GM18870 (cell line): ENCODE measurements around the gene GOLGA6D.
"Not testable (repeated sequence)": the region's sequence is repeated elsewhere in the genome, so short reads cannot be mapped to it uniquely, and the experiment has no call there.

Source experiments
- ATAC-seq: cut with Tn5 transposase; IDR thresholded peaks from one replicate; pipeline ENCODE4 v1.9.1; 2021; ENCODE audit warnings: moderate library complexity; ENCODE audit not compliant: unreplicated experiment

The GOLGA6D gene

DNA sequence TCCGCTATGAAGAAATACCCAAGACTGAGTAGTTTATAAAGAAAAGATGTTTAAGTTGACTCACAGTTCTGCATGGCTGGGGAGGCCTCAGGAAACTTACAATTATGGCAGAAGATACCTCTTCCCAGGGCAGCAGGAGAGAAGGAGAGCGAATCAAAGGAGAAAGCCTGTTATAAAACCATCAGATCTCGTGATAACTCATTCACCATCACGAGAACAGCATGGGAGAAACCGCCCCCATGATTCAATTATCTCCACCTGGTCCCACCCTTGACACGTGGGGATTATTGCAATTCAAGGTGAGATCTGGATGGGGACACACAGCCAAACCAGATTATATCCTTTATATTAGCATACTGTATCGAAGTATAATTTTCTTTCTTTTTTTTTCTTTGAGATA, 49.5 kb downstream of the GOLGA6D start:
- not testable (repeated sequence) for ATAC-seq

GRCh38 chr15:75333654-75334419, 51.2 kb downstream of the GOLGA6D start:
- not testable (repeated sequence) for ATAC-seq

DNA sequence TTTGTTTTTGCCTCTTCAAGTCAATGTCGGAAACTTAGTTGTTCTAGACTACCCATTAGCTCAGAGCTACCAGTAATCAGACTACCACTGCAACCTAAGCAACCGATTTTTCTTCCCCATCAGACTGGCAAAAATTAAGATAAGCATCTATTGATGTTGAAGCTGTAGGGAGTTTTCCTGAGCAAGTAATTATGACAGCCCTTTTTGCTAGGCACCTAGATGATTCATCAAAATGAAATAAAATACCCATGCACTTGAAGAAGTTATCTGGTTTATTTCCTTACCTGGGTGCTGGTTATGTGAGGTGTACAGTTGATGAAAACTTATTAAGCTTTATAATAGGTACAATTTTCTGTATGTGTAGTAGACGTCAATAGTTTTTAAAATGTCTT, 52.7 kb downstream of the GOLGA6D start:
- no peak for ATAC-seq

DNA sequence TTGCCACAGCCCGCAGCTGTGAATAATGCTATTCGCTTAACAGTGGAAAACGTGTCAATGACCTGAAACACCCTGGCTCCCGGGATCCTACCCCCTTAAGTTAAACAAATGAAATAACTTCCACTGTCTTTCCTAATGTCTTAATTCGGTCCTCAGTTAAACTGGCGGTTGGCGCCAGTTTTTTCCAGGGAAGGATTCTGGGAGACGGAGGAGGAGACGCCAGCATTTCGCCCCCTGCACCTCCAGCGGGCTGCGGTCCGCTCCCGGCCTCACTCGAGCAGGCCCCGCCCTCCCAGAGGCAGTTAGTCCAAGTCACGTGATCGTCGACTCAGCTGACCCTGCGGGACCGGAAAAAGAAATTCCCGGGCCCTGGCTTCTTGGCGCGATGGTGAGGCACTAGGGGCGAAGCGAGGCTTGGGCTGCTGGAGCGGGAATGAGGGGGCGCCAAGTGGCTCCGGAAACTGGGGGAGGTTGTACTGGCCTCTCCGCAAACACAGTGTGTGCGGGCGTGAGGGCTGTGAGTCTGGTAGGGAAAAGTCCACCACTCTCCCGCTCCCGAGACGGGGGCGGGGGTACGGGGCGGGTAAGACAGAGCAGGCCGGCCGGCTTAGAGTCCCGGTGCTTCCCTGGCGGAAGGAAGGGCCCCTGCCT, 53.2 kb downstream of the GOLGA6D start, which contains the start of gene COMMD4:
Gene COMMD4 (plus strand): TSS at position 359 of the 651 bp plus-strand sequence. CDS start 27 bp downstream, at position 386.
- peak; percentile 78 for ATAC-seq

- no peak for ATAC-seq
These were observed 56.1 kb downstream of the GOLGA6D start for GRCh38 chr15:75338661-75339240.

DNA sequence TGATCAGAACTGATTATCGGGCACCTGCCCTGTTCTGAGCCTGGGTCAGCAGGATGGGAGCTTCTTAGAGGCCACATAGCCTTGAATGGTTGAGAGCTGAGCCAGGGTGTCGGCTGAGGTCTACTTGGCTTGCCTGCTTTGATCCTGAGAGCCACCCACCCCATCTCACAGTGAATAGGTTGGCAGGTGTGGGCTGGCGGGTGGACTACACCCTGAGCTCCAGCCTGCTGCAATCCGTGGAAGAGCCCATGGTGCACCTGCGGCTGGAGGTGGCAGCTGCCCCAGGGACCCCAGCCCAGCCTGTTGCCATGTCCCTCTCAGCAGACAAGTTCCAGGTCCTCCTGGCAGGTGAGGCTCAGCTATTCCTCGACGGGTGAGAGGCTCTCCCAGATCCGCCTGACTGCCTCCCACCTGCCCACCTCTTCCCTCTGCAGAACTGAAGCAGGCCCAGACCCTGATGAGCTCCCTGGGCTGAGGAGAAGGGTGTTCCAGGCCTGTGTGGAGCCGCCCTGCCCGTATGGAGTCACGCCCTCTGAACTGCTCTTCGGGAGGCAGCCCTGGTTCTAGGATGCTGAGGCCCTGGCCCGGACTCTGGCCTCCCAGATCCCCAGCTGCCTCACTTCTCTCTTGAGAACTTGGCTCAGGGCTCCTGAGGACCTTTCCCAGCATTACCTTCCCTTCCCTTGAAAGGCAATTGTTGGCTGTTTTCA, 57.1 kb downstream of the GOLGA6D start:
- no peak for ATAC-seq

DNA sequence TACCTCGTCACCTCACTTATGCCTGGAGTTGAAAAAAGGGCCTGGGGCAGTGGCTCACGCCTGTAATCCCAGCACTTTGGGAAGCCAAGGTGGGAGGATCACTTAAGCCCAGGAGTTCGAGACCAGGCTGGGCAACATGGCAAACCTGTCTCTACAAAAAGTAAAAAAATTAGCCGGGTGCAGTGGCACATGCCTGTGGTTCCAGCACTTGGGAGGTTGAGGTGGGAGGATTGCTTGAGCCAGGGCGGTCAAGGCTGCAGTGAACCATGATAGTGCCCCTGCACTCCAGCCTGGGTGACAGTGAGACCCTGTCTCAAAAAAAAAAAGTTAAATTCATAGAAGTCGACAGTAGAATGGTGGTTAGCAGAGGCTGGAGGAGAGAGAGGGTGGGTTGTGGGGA, 59.6 kb downstream of the GOLGA6D start:
- ATAC-seq: no peak

- ATAC-seq: not testable (repeated sequence)
These were observed 61.3 kb downstream of the GOLGA6D start for GRCh38 chr15:75343953-75344352.
